SIG-M5 (cell line): ENCODE results near the gene NLGN1.

ENCODE experiments used
- DNase-seq: peaks from one replicate; lab custom pipeline; 2025; lab: John Stamatoyannopoulos, UW

The NLGN1 gene

DNA sequence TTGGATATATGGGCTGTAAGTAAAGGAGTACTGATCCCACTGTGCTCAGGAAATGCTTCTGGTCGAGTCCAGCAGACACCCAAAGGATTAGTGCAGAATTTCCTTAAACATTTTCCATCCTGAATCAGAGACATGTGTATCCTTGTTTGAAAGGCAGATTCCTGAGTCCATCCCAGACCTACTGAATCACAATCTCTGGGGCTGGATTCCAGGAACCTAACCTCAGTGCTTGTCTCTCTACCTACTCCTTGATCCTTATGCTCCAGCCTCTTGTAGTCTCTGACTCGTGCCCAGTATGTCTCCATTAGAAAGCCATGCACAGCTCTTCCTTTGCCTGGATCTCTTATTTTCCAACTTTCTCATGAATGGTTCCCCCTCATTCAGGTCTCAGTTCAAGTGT is 585.8 kb downstream of the NLGN1 start:
- no peak for DNase-seq

DNA sequence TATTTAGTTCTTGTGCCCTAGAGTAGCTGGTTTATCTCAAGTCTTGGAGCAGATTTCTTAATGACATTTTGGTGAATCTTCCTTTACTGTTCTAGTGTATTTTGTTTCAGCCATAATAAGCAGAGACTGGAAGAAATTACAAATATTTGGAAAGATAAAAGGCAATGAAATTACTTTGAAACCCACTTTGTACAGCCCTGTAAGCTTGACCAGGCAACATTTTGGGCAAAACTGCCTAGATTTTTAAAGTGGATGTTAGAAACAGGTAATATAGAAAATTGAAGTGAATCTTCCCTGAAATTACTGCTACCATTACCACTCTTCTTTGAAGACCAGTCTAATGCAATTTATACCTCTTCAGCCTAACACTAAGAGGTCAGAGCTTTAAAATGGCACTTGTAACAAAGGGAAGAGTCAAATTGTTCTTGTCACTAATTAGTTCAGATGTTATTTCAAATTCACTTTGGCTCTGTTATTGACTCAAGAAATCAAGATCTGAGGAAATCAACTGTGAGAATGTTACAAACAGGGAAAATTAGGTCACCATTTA is 589.4 kb downstream of the NLGN1 start:
- no peak for DNase-seq

DNA sequence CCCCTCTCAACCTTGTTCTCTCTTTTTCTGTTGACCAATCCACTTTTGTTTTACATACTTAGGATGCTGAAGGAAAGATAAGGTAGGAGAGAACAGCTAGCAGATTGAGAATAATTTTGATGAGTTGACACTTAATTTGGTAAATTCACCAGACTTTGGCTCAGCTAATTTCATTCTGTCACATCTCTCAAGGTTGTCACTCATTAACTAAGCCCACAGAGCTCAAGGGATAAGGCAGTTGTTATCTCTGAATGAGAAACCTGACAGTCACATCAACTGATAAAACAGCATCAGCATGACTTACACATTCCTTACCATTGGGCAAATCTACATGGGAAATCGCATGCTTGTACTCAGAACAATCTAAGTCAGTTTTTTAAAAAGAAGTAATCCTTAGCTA is 591.4 kb downstream of the NLGN1 start:
- no peak for DNase-seq

DNA sequence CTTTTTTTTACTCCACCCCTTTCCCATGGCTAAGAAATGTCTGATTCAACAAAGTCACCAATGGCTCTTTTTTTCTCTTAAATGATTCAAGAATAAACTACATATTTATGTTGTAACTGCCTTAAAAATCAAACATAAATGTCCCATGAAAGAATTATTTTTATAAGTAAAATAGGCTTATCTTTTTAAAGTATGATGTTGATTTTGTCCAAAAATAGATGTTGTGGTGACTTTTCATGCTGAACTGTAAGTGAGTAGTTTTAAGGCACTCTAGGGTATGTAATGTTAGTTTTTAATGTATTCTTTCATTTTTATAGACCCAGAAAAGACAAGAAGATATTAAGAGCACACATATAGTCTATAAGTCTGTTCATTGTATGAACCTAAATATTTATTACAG is 594.9 kb downstream of the NLGN1 start:
- DNase-seq, result no peak

DNA sequence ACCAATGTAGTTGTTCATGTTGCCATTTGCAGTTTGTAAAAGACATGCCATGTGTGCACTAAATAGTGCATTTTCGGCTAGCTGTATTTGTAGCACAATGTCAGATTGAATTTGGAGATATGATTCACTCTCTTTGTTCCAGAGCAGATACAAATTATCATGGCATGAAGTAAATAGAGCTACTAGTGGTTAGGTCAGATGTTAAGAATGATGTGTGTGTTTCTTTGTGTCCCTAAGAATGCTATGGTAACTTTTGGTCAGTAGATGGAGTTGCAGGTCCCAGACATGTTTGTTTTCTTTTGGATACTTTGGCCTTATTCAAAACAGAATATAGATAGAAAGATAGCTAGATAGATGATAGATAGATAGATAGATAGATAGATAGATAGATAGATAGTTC is 595.8 kb downstream of the NLGN1 start:
- no peak for DNase-seq

DNA sequence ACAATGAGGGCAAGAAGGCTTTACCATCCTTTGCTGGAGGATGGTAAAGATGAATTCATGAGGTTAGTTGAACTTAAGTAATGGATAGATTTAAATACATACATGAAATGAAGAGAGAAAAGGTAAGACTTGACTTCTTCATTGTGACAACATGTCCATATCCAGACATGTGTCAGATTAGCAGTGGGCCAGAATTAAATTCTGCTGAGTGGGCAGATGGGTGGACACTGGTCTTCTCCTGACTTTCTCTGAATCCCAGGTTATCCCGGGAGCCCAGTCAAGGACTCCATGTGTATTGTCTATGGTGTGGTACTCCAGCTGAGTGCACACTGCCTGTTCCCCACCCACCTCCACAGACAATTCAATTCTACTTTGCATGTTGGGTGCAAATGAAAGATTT is 603.1 kb downstream of the NLGN1 start:
- no peak for DNase-seq

DNA sequence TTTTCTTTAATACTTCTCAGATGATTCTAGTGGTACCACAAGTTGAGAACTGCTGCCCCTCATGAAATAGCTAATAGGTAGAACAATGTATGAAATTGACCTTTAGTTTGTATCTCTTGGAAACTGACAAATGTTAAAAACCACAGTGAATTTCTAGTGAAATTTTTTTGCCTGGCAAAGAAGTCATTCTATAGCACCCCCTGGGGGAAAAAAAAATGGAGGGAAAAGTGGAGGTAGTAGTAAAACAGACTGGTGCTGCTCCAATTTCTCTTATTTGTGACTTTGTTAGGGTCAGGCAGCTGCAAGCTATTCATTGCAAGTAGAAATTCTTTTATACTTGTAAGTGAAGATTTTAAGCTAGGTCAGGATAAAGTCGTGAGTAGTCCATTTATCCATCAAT is 605.0 kb downstream of the NLGN1 start:
- no peak for DNase-seq

DNA sequence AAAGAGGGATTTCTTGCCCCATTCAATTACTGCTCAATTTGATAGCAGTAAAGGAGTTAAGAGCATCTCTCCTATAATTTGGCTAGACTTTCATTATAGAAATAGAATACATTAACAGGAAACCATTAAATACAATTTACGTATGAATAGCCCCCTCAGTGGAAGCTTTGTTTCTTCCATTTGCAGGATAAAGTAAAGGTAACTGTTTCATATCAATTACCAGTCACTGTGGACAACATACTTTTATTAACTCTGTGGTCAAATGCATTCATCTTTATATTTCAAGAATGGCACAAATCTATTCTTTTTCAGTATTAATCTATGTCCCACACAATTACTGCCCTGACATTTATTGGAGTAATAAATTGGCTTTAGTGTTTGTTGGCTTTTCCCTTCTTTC is 613.4 kb downstream of the NLGN1 start:
- no peak for DNase-seq

DNA sequence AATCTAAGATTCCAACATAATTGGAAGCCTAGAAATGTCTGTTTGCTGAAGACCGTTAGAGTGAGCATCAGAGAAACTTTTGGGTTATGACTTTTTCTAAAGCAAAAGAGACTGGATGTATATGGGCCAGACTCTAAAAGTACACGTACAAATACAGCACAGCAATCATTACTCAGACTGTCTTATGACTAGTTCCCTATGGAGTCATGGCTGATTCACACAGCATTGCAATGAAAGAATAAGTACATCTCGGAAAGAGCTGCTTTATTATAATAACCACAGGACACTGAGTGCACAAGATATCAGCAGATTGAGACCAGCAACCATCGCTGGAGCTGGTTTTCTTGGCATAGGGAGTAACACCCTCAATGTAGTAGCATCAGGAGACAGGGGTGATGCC is 618.6 kb downstream of the NLGN1 start:
- no peak for DNase-seq

DNA sequence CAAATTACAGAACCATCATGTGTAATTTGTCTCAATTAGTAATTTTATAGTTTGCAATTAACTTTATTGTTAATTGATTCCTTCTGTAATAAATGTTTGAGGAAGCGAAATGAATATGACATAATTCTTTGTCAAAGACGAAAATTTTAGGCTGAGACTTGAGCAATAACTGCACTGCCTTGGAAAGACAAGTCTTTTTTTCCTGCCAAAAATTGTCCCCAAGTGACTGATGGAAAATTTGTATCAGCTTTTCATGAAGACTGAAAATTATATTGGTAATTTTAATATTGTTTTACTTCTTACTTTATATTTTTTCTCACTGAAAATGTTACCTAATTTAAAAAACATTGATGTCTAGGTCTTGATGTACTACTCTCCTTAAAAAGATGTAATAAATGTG is 622.6 kb downstream of the NLGN1 start:
- DNase-seq, result no peak

DNA sequence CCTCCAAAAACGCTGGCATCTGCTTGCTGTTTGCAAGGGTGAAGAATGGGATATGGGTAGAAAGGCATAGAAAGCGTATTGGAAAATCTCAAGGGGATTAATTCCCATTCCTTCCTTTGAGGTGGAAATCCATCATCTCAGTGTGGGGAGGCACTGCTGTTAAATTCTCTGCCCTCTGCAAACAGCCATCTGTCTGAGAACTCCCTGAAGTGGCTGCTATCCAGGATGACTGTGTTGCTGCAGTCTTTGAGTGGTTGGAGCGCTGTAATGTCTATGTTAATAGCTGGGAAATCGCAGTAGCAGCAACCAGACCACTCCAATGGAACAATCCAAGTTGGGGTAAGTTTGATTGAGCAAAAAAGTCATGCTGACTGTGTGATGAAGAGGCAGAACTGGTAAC is 625.9 kb downstream of the NLGN1 start:
- no peak for DNase-seq

DNA sequence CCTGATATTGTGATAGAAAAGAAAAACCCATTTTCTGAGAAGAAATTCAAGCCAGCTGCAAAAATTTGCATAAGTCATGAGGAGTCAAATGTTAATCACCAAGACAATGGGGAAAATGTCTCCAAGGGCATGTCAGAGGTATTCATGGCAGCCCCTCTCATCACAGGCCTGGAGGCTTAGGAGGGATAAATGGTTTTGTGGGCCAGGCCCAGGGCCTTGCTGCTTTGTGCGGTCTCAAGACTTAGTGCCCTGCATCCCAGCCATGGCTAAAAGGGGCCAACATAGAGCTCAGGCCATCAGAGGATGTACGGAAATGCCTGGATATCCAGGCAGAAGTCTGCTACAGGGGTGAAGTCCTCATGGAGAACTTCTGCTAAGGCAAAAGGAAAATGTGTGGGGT is 631.1 kb downstream of the NLGN1 start:
- no peak for DNase-seq

DNA sequence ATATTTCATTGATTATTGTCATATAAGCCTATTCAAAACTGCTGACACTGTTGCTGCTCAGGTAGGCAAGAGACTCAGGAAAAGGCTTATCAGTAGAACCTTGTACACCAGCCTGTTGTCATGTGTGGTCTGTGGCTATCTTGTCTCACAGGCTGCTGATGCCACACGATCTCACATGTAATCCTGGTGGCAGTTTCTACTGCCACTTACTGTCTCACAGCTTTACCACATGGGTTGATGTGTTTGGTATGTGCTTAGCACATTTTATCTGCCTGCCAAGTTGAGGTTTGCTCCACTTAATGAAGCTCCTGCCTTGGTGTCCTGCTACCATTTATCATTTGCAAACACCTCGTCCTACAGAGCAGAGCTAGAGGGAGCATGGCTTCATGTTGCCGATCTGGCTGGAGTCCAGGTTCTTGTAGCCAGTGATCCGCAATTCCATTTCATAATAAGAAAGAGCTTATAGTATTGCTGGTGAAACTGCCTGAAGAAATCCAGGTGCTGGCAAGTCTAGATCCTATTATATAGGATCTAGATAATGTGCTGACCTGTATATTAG is 637.9 kb downstream of the NLGN1 start:
- no peak for DNase-seq

DNA sequence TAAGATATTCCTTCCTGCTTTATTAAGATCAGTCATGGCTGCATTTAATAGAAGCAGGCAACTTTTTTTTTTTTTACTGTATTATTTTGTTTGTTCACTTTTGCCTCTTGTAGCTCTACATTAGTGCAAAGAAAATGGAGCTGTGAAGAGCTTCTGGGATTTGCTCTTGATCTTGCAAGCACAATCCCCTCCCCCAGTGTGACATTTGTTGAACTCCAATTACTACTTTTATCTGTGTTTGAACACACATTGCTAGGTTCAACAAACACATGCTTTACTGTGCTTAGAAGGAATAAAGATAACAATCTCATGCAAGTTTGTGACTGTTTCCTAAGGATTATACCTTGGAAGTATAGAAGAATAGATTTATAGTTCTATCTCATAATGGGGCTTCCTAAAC is 648.8 kb downstream of the NLGN1 start:
- DNase-seq, result no peak

DNA sequence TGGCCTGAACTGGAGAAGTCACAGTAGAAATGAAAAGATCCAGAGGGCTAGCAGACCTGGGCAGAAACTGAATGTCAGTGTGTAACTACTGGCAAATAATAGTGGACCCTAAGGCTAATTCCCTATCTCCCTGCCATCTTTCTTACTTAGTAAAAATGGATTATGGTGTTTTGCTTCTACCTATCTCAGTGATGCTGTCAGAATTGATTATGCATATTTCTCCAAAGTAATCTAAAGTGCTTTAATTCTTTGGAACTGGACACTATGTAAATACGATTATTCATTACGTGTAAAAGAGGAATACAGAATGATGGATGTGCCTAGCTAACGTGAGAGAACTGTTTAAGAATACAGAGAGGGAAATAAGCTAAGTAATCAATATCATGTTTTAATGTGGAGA is 651.9 kb downstream of the NLGN1 start:
- DNase-seq, result no peak

DNA sequence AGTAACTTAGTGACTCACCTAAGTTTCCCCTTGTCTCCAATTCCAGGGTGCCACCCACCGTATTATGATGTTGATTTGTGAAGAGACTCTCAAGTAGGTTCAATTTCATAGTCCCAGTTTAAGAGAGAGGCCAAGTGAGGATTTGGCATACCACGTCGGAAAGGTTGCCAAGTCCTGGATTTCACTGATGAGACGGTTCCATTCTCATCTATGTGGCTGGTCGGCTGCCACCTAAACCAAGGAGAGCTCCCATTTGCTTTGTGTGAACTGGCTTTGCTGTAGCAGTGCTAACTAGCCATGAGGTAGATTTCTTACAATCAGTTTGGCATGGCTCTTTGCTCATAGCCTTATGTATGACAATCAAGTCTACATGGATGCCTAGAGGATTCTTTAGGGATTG is 653.6 kb downstream of the NLGN1 start:
- DNase-seq, result no peak

DNA sequence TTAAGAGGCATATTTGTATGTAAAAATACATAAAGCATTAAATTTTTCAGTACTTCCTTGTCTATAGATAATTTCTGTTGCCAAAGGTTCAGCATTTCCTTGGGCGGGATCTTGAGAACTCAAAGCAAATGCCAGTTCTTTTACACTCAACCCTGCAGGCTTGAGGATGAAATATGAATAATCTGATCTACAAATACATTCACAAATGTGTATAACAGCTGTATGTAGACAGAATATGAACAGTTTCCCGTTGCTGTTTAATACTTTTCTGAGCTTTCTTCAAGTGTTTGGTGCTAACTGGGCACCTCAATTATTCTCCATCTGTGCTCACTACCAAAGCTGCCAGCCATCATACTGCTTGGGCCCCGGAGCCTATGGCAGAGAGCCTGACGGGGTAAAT is 661.3 kb downstream of the NLGN1 start:
- DNase-seq, result no peak

DNA sequence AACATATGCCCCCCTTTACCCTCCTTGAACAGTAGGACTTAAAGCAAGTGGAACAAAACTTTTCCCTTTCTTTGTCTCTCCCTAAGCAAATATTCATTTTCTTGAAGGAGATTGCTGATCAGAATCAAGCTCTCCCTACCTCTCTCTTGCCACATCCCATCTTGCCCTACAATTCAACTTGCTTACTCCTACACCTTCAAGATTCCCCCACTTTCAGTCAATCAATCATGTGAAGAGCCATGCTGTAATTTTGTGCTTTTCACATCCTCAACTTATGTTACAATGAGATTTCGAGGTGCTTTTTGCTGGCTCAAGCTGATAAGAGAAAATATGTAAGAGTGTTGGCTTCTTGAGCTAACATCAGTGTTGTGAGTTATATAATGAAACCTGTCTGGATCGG is 662.9 kb downstream of the NLGN1 start:
- DNase-seq, result no peak

DNA sequence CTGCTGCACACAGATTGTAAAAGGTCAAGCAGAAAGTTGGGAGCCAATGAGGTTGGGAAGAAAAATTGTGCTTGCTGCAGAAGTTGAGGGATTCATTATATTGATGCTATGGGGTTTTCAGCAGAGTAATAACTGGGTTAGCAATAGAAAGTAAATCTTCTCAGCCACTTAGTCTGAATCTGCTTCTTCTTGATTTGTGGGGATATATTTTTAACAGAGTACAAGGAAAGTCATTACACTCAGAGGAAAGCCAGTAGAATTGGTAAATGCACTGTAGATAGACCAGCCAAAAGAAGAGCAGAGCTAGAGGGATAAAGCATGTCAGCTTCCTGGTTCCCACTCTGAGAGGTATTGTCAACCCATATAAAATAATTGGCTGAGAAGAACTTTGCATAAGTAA is 663.6 kb downstream of the NLGN1 start:
- no peak for DNase-seq

DNA sequence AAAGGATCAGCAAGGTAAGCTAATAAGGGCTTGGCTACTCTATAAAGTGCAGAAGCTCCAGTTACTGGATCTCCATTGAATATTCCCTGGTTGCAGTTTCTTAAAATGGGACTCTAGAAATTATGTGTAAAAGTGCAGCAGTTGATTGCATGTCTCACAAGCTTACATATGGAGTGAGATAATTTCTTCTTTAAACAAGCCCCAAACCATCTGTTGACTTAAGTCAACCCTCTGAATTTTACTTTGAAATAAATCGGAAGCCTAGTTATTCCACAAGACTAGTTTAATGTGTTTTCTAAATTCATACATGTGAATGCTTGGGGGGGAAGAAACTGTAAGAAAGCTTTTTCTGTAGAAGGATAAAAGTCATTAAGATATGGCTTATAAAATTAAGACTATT is 664.2 kb downstream of the NLGN1 start:
- no peak for DNase-seq

DNA sequence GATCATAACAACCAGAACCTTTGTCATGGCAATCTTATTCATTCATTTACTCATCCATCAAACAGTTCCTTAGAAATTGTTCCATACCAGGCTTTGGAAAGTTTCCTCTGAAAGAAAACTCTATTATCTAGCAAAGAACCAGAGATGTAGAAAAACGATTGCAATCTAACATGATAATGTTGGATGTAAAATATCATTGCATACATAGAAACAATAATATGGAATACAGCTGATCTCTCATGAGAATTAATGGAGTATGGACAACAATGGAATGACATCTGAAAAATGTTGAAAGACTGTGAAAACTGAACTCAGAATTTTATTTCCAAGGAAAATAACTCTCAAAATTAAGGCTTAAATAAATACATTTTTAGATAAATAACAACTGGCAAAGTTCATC is 665.4 kb downstream of the NLGN1 start:
- DNase-seq, result no peak

DNA sequence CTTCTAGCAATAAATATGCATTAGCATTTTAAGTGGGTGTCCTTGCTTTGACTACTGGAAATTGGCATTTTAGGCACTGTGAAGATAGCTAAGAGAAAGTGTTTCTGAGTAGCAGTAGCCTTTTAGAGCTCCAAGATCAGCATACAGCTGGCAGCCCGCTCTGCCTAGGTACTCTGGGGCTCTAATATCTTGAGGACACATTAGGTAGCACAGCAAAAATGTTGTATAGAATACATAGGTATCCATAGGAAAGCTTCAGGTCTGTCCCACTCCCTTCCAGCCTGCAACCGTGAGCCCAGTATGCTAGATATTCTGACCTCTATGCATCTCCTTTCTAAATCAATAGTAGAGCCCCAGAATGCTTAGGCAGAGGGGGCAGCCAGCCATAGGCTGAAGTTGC is 670.5 kb downstream of the NLGN1 start:
- DNase-seq, result no peak

DNA sequence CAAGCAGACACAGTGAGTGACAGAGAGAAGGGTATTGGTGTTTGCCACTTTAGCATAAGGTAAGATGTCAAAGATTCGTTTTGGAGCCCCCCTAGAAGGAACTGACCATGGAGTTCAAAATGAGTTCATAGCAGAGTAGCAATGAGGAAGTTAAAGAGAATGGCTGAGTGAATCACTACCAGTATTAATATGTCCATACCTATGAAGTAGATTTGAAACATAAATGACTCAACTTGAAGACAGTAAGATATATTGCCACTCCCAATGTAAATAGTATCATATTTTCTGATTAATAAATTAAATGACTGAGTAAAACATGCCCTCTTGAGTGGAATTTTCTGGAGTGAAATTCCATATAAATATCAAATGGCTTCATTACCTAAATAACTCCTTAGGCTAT is 675.1 kb downstream of the NLGN1 start:
- DNase-seq, result no peak

DNA sequence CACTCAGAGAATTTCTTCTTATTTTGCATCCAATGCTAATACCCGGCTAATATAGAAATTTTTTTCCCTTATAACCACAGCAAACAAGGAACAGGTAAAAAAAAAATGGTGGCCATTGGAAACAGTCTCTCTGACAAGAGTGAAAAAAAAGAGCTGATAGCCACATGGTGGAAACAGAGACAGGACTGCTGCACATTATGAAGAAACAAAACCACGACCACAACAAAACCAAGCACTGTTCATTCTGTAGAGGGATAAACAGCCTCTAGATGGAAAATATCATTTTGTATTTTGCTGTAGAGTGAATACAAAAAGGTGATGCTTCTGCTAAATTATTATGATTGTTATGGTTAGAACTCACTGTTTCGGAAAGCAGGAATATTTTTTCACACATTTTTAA is 686.2 kb downstream of the NLGN1 start:
- no peak for DNase-seq

DNA sequence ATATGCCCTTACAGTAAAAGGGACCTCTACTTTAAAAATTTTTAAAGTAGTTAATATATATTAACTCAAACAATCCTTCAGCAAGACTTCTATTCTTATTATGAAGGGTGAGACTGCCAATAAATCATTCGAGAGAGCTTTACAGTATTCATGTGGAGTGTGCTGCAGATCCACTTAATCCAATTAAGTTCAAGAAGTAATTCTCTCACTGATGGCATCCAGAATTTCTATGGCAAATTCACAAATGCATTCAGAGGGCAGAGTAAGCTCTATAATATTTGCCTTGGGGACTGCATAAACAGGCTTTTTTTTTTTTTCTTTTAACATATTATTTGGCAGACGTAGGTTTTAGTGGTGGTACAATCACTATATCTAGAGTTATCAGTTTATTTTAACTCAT is 692.0 kb downstream of the NLGN1 start:
- DNase-seq, result no peak
